ENCODE measurements around the gene KLF13. TPM values are rescaled to one million over a fixed set of nuclear protein-coding genes. Genes with fewer than 3 reads are reported as not detected.

Gene KLF13
- total and polyA plus RNA-seq, 2 experiments from 2014 or later = 23.5 to 28.6 TPM

- TF ChIP-seq CTCF (conservative IDR thresholded peaks at IDR 0.05; ENCODE audit: low read depth in 2 of 2) (no peak), JUNB (IDR thresholded peaks at IDR 0.05; ENCODE audit: unreplicated experiment) (no peak), ZNF114 (CRISPR knock-in tag; IDR thresholded peaks at IDR 0.05) (no peak), REST (IDR thresholded peaks at IDR 0.05; ENCODE audit: unreplicated experiment) (no peak), EZH2 (IDR thresholded peaks at IDR 0.05; ENCODE audit: low read depth, unreplicated experiment) (no peak), CREB1 (CRISPR knock-in tag; IDR thresholded peaks at IDR 0.05; ENCODE audit: low read depth) (no peak), POLR2AphosphoS5 (IDR thresholded peaks at IDR 0.05; ENCODE audit: low read depth) (no peak), EZH2phosphoT487 (IDR thresholded peaks at IDR 0.05; ENCODE audit: unreplicated experiment) (no peak), ZNF331 (CRISPR knock-in tag; IDR thresholded peaks at IDR 0.05; ENCODE audit: low read depth) (no peak)
These were observed 60.5 kb downstream of the KLF13 start (continued) for GRCh38 chr15:31387092-31387478.

- no peaks in the 10 kb centered on the region for H3K36me3 ChIP-seq (ENCODE audit: insufficient read depth)
- peaks cover 9% of the 10 kb centered on the region for H3K9me3 Mint-ChIP-seq
- no peak overlapping the region for H3K27ac ChIP-seq (ENCODE audit: low read depth)
- ATAC-seq = no peak
- no peak for DNase-seq (ENCODE audit: low spot score)
- no peak overlapping the region for H2AFZ ChIP-seq
- TF ChIP-seq EZH2 (IDR thresholded peaks at IDR 0.05; ENCODE audit: low read depth, unreplicated experiment) (no peak), STAT1 (IDR thresholded peaks at IDR 0.05; ENCODE audit: unreplicated experiment) (no peak), REST (IDR thresholded peaks at IDR 0.05; ENCODE audit: unreplicated experiment) (no peak)
- H3K27ac Mint-ChIP-seq = no peak overlapping the region
- peaks cover 4% of the 10 kb centered on the region; the same call in 1 of the 3 replicates for H3K36me3 Mint-ChIP-seq (ENCODE audit: low read depth)
- H3K4me2 ChIP-seq = no peak overlapping the region
- H4K20me1 ChIP-seq (replicated peaks; ENCODE audit: insufficient read depth) = no peaks in the 10 kb centered on the region
- H3F3A ChIP-seq (replicated peaks; ENCODE audit: low read depth) = no peaks in the 10 kb centered on the region
- no peak overlapping the region for H3K4me3 ChIP-seq
- peaks cover 5% of the 10 kb centered on the region for H3K27me3 Mint-ChIP-seq (ENCODE audit: insufficient read depth, low read depth, poor library complexity)
- peaks cover 10% of the 10 kb centered on the region; the same call in 2 of the 3 replicates for H3K4me1 Mint-ChIP-seq
- no peaks in the 10 kb centered on the region for H3K4me1 ChIP-seq (ENCODE audit: insufficient read depth)
- H3K79me2 ChIP-seq (replicated peaks; ENCODE audit: insufficient read depth) = no peaks in the 10 kb centered on the region
- H3K9me2 ChIP-seq (ENCODE audit: insufficient read depth) = no peaks in the 10 kb centered on the region; the same call in 1 of the 2 replicates
- H3K27me3 ChIP-seq (ENCODE audit: insufficient read depth) = peaks cover 8% of the 10 kb centered on the region; the same call in 1 of the 2 replicates
- H3K4me3 Mint-ChIP-seq = no peak overlapping the region
These were observed 61.0 kb downstream of the KLF13 start for GRCh38 chr15:31387479-31388118.
